Gastroesophageal sphincter (tissue), 3 donors: ENCODE results near the gene NUCB1.

Experiments
- CTCF ChIP-seq, 4 experiments: fragments of 200-600 bp in 2 of 4; fragments of 450-650 bp in 2 of 4; sonication (generic) in 1 of 4; IDR thresholded peaks; one replicate each; pipeline ENCODE4 v1.5.1; 2017 to 2019; ENCODE audit warnings: antibody characterized with exemption in 4 of 4, mild to moderate bottlenecking in 2 of 4, moderate library complexity in 2 of 4
- EP300 ChIP-seq: sonication (generic); formaldehyde crosslinking; IDR thresholded peaks from one replicate; pipeline ENCODE4 v1.6.1; 2017; ENCODE audit warnings: antibody characterized with exemption, mild to moderate bottlenecking
- POLR2A ChIP-seq, 2 donors: fragments of 450-650 bp; IDR thresholded peaks; one replicate each; pipeline ENCODE4 v1.6.1; 2017; ENCODE audit warnings: antibody characterized with exemption in 2 of 2, mild to moderate bottlenecking in 2 of 2, moderate library complexity in 1 of 2
- POLR2AphosphoS5 ChIP-seq: sonication (generic); formaldehyde crosslinking; IDR thresholded peaks from one replicate; pipeline ENCODE4 v1.6.1; 2017; ENCODE audit warnings: antibody characterized with exemption

GRCh38 chr19:48872884-48873475 lies 27.1 kb upstream of the NUCB1 start:
- peak in 2 of 4 experiments; percentile 19 to 21 for TF ChIP-seq CTCF (IDR thresholded peaks at IDR 0.05)
- TF ChIP-seq POLR2AphosphoS5, result peak; percentile 80
- TF ChIP-seq EP300, result no peak
- TF ChIP-seq POLR2A (IDR thresholded peaks at IDR 0.05), result no peak
